ENCODE results near the gene C1QTNF6. TPM values are rescaled to one million over a fixed set of nuclear protein-coding genes. Genes with fewer than 3 reads are reported as not detected.

Gene C1QTNF6
- total and polyA plus RNA-seq, 4 donors, result 3.1 to 4.5 (median 4.0) TPM

GRCh38 chr22:37199760-37200108, 11.7 kb upstream of the C1QTNF6 start:
- Histone ChIP-seq H3K9ac (ENCODE audit: low read depth in 1 of 2, low read length in 2 of 2) (peak overlapping the region; percentile 47 to 89), H3K27ac (ENCODE audit: low read depth in 1 of 2, low read length in 2 of 2) (peak overlapping the region; percentile 66 to 68), H3K4me3 (ENCODE audit: low read depth in 1 of 3, low read length in 3 of 3) (peak overlapping the region; percentile 27 to 50 (median 43)), H3K27me3 (ENCODE audit: control insufficient read depth in 4 of 4, insufficient read depth in 4 of 4, low read length in 3 of 4) (no peaks in the 10 kb centered on the region), H3K4me1 (ENCODE audit: control insufficient read depth in 4 of 4, insufficient read depth in 4 of 4, low read length in 3 of 4) (peaks cover 23 to 45% (median 38%) of the 10 kb centered on the region in 4 donors), H3K36me3 (ENCODE audit: control insufficient read depth in 4 of 4, insufficient read depth in 3 of 4, low read depth in 1 of 4, low read length in 3 of 4) (no peaks in the 10 kb centered on the region), H3K9me3 (ENCODE audit: control insufficient read depth in 4 of 4, low read length in 3 of 4) (no peaks in the 10 kb centered on the region)
- 11% methylated on average over 12 of the region's 12 CpGs for WGBS
- DNase-seq (ENCODE audit: low spot score), result no peak
- TF ChIP-seq JUND (IDR thresholded peaks at IDR 0.05), result no peak
- TF ChIP-seq, protein P1, sequence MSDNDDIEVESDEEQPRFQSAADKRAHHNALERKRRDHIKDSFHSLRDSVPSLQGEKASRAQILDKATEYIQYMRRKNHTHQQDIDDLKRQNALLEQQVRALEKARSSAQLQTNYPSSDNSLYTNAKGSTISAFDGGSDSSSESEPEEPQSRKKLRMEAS (IDR thresholded peaks at IDR 0.05), result no peak
- TF ChIP-seq SP1 (IDR thresholded peaks at IDR 0.05), result peak; percentile 46
- TF ChIP-seq HNF4G (IDR thresholded peaks at IDR 0.05), result no peak
- TF ChIP-seq, protein P2, sequence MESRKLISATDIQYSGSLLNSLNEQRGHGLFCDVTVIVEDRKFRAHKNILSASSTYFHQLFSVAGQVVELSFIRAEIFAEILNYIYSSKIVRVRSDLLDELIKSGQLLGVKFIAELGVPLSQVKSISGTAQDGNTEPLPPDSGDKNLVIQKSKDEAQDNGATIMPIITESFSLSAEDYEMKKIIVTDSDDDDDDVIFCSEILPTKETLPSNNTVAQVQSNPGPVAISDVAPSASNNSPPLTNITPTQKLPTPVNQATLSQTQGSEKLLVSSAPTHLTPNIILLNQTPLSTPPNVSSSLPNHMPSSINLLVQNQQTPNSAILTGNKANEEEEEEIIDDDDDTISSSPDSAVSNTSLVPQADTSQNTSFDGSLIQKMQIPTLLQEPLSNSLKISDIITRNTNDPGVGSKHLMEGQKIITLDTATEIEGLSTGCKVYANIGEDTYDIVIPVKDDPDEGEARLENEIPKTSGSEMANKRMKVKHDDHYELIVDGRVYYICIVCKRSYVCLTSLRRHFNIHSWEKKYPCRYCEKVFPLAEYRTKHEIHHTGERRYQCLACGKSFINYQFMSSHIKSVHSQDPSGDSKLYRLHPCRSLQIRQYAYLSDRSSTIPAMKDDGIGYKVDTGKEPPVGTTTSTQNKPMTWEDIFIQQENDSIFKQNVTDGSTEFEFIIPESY (IDR thresholded peaks at IDR 0.05), result no peak
- TF ChIP-seq RXRA (IDR thresholded peaks at IDR 0.05), result peak in 1 of 2 donors; percentile 10
- TF ChIP-seq GABPA (IDR thresholded peaks at IDR 0.05 in 1 of 2, conservative IDR thresholded peaks at IDR 0.05 in 1 of 2), result no peak
- peak in 1 of 2 donors; percentile 16 for TF ChIP-seq HNF4A (conservative IDR thresholded peaks at IDR 0.05)
- no peak for TF ChIP-seq REST (IDR thresholded peaks at IDR 0.05)
- no peak for TF ChIP-seq NR2F2 (IDR thresholded peaks at IDR 0.05)
- TF ChIP-seq FOXA2 (IDR thresholded peaks at IDR 0.05), result peak; percentile 71
- TF ChIP-seq, protein P3, sequence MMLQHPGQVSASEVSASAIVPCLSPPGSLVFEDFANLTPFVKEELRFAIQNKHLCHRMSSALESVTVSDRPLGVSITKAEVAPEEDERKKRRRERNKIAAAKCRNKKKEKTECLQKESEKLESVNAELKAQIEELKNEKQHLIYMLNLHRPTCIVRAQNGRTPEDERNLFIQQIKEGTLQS (IDR thresholded peaks at IDR 0.05), result no peak
- no peak for TF ChIP-seq EGR1 (IDR thresholded peaks at IDR 0.05; ENCODE audit: low read depth in 2 of 2)
- no peak for TF ChIP-seq RAD21 (IDR thresholded peaks at IDR 0.05)
- no peak for TF ChIP-seq YY1 (IDR thresholded peaks at IDR 0.05)
- peak; percentile 51 for TF ChIP-seq FOXA1 (IDR thresholded peaks at IDR 0.05)

DNA sequence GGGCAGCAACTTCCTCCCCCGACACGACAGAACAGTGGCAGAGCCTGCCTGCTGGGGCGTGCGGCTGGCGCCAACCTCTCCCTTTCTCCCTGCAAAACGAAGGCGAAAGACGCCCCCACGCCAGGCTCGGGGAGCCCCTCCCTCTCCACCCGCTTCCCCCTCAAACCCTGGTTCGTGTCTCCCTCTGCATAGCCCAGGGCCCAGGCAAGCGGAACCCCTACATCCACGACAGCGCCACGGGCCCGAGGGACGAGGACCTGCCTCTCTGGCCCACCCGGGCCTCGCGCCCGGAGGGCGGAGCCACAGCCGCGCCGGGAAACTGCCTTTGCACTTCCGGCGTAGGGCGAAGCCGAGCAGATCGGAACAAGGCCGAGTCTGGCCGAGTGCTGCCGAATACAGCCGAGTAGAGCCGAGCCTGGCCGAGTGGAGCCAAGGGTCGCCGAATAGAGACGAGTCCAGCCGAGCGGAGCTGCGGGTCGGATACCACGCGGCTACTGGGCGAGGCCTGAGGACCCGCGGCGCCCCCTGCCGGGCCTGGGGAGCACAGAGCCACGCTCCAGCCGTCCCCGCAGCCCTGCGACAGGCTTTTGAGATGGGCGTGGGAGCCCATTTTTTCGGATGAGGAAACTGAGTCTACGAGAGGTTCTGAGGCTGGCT, 11.2 kb upstream of the C1QTNF6 start:
- no peaks in the 10 kb centered on the region for H3K9me3 ChIP-seq (ENCODE audit: control insufficient read depth in 4 of 4, low read length in 3 of 4)
- H3K4me1 ChIP-seq (ENCODE audit: control insufficient read depth in 4 of 4, insufficient read depth in 4 of 4, low read length in 3 of 4), result peaks cover 26 to 50% (median 42%) of the 10 kb centered on the region in 4 donors
- peak overlapping the region; percentile 72 to 100 for H3K9ac ChIP-seq (ENCODE audit: low read depth in 1 of 2, low read length in 2 of 2)
- peak overlapping the region; percentile 96 for H3K27ac ChIP-seq (ENCODE audit: low read depth in 1 of 2, low read length in 2 of 2)
- no peaks in the 10 kb centered on the region for H3K36me3 ChIP-seq (ENCODE audit: control insufficient read depth in 4 of 4, insufficient read depth in 3 of 4, low read depth in 1 of 4, low read length in 3 of 4)
- peak overlapping the region; percentile 59 to 85 (median 79) for H3K4me3 ChIP-seq (ENCODE audit: low read depth in 1 of 3, low read length in 3 of 3)
- under 1% methylated on average over 58 of the region's 58 CpGs for WGBS
- H3K27me3 ChIP-seq (ENCODE audit: control insufficient read depth in 4 of 4, insufficient read depth in 4 of 4, low read length in 3 of 4), result no peaks in the 10 kb centered on the region
- DNase-seq (ENCODE audit: low spot score), result peak; percentile 100
- TF ChIP-seq GABPA (IDR thresholded peaks at IDR 0.05 in 1 of 2, conservative IDR thresholded peaks at IDR 0.05 in 1 of 2) (peak in 1 of 2 donors; percentile 92), RAD21 (IDR thresholded peaks at IDR 0.05) (peak; percentile 82 to 84), FOXA2 (IDR thresholded peaks at IDR 0.05) (no peak), JUND (IDR thresholded peaks at IDR 0.05) (no peak), SP1 (IDR thresholded peaks at IDR 0.05) (peak; percentile 58), HNF4G (IDR thresholded peaks at IDR 0.05) (peak; percentile 84), TAF1 (conservative IDR thresholded peaks at IDR 0.05) (no peak), YY1 (IDR thresholded peaks at IDR 0.05) (peak; percentile 52), EGR1 (IDR thresholded peaks at IDR 0.05; ENCODE audit: low read depth in 2 of 2) (no peak), NR2F2 (IDR thresholded peaks at IDR 0.05) (no peak), REST (IDR thresholded peaks at IDR 0.05) (peak; percentile 35), HNF4A (conservative IDR thresholded peaks at IDR 0.05) (no peak)
- TF ChIP-seq, protein P2 (IDR thresholded peaks at IDR 0.05), result no peak
- TF ChIP-seq, protein P3 (IDR thresholded peaks at IDR 0.05), result no peak
